Glutamatergic neuron (in vitro differentiated cells): ENCODE measurements around the gene CCDC183. TPM values are rescaled to one million over a fixed set of nuclear protein-coding genes. Genes with fewer than 3 reads are reported as not detected.

Source experiments
- microRNA-seq: library from miRNA; unstranded; fragments of <30 nt; microRNA quantifications from one replicate; pipeline ENCODE4, GENCODE V29; 2020; ENCODE audit not compliant: unreplicated experiment
- total RNA-seq: library from RNA; stranded (reverse); fragmentation: NEBNext Ultra II Directional; extraction: Animal tissue kit (Norgen Biotek cat#: 25700); gene quantifications from one replicate; pipeline ENCODE4 v1.2.1, GENCODE V29; 2021; ENCODE audit not compliant: unreplicated experiment

Gene CCDC183
- total RNA-seq, 1 donor from 2014 or later: 20.0 TPM

Small RNA genes lying within 50 kb of the gene (microRNA-seq; reads per million reads assigned to microRNA genes)
- gene MIR4292: not detected
- not detected for gene MIR6722

Other genes starting within 250 kb of the CCDC183 start
- 8.1 TPM for gene EGFL7, start 133.4 kb upstream of the CCDC183 start, total RNA-seq
- gene AGPAT2, start 108.9 kb upstream of the CCDC183 start, total RNA-seq: 72.8 TPM
- gene DIPK1B, start 83.8 kb upstream of the CCDC183 start, total RNA-seq: 71.3 TPM
- not detected for gene LCN10, start 53.4 kb upstream of the CCDC183 start, total RNA-seq
- not detected for gene LCN6, start 47.8 kb upstream of the CCDC183 start, total RNA-seq
- not detected for gene LCN8, start 38.1 kb upstream of the CCDC183 start, total RNA-seq
- gene LCN15, start 31.8 kb upstream of the CCDC183 start, total RNA-seq: 1.9 TPM
- gene TMEM141, start 5.0 kb upstream of the CCDC183 start, total RNA-seq: 46.1 TPM
- 149 TPM for gene RABL6, start 11.6 kb downstream of the CCDC183 start, total RNA-seq
- 15.3 TPM for gene AJM1, start 46.1 kb downstream of the CCDC183 start, total RNA-seq
- 101 TPM for gene PHPT1, start 53.1 kb downstream of the CCDC183 start, total RNA-seq
- gene MAMDC4, start 56.0 kb downstream of the CCDC183 start, total RNA-seq: 17.6 TPM
- 343 TPM for gene EDF1, start 70.0 kb downstream of the CCDC183 start, total RNA-seq
- 27.3 TPM for gene TRAF2, start 90.2 kb downstream of the CCDC183 start, total RNA-seq
- 77.9 TPM for gene FBXW5, start 148.4 kb downstream of the CCDC183 start, total RNA-seq
- 14.5 TPM for gene C8G, start 148.9 kb downstream of the CCDC183 start, total RNA-seq
- gene LCN12, start 155.9 kb downstream of the CCDC183 start, total RNA-seq: 2.9 TPM
- not detected for gene PTGDS, start 181.2 kb downstream of the CCDC183 start, total RNA-seq
- not detected for gene LCNL1, start 186.7 kb downstream of the CCDC183 start, total RNA-seq
- gene PAXX, start 196.1 kb downstream of the CCDC183 start, total RNA-seq: 50.7 TPM
- not detected for gene CLIC3, start 200.2 kb downstream of the CCDC183 start, total RNA-seq
- 70.7 TPM for gene ABCA2, start 231.9 kb downstream of the CCDC183 start, total RNA-seq
- gene FUT7, start 235.8 kb downstream of the CCDC183 start, total RNA-seq: 0.20 TPM
- 260 TPM for gene NPDC1, start 249.8 kb downstream of the CCDC183 start, total RNA-seq